Effector memory CD8-positive, alpha-beta T cell (primary cell): ENCODE results near the gene GLTPD2.
A peak's percentile ranks its signal among the peaks of the same experiment; 100 is the strongest.
"Not testable (repeated sequence)": the region's sequence is repeated elsewhere in the genome, so short reads cannot be mapped to it uniquely, and the experiment has no call there.

ENCODE experiments used
- ATAC-seq: fragments of 150-1000 bp; cut with Tn5 transposase; replicated peaks from 2 replicates; pipeline ENCODE4 v1.10.0; 2021; ENCODE audit warnings: mild to moderate bottlenecking, moderate library complexity
- DNase-seq, 3 experiments: peaks; one replicate each; pipeline ENCODE4 v3.0.0; 2021
- H3K27ac Mint-ChIP-seq, 2 donors: one replicate each; pipeline ENCODE4 v1.8.0; 2022; ENCODE audit warnings: mild to moderate bottlenecking in 2 of 2, mixed read lengths in 2 of 2, moderate library complexity in 2 of 2
- H3K27me3 Mint-ChIP-seq, 2 donors: one replicate each; pipeline ENCODE4 v1.8.0; 2022; ENCODE audit warnings: mixed read lengths in 2 of 2
- H3K36me3 Mint-ChIP-seq: one replicate; pipeline ENCODE4 v1.8.0; 2022; ENCODE audit warnings: mild to moderate bottlenecking, moderate library complexity, mixed read lengths; ENCODE audit not compliant: insufficient read depth
- H3K4me1 Mint-ChIP-seq, 2 donors: one replicate each; pipeline ENCODE4 v1.8.0; 2022; ENCODE audit warnings: low read depth in 2 of 2, mixed read lengths in 2 of 2
- H3K4me3 Mint-ChIP-seq, 2 donors: one replicate each; pipeline ENCODE4 v1.8.0; 2022; ENCODE audit warnings: mild to moderate bottlenecking in 2 of 2, mixed read lengths in 2 of 2, moderate library complexity in 2 of 2
- H3K9me3 Mint-ChIP-seq, 2 donors: one replicate each; pipeline ENCODE4 v1.8.0; 2022; ENCODE audit warnings: mixed read lengths in 2 of 2

GLTPD2 gene

DNA sequence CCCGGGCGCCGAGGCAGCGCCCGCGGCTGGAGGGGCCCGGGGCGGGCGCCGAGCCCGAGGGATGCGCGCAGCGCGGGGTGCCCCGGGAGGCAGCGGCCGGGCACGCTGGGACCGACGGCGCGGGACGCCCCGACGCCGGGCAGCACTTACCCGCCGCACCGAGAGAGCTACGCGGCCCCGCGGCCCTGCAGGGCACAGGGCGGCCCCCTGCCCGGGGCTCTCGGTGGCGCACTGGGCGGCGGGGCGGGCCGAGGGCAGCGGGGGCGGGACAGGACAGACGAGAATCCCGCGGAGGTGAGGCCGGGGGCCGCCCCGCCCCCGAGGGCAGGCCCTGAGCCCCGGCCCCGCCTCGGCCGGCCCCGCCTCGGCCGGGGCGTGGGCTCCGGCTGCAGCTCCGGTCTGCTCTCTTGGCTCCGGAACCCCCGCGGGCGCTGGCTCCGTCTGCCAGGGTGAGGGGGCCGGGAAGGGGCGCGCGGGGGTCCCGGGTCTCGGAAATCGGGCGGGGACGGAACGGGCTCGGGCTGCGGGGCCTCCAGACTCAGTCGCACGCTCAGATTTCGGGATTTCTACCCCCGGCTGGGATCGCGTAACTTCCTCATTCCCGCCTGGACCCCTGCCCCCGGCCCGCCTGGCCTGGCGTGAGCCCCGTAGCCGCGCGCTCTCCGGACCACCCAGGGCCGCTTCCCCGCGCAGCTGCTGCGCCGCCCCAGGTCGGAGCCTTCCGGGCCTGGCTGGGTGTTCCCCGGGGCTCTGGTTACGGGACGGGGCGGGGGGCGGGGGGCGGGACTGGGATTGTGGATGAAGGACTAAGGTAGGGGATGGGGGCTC, 18.2 kb downstream of the GLTPD2 start, which contains the start of gene PLD2:
PLD2 (plus strand) TSS at position 376 of the 828 bp plus-strand sequence. CDS start 621 bp downstream, outside the sequence.
- peaks cover 2% of the 10 kb centered on the region for H3K36me3 Mint-ChIP-seq

DNA sequence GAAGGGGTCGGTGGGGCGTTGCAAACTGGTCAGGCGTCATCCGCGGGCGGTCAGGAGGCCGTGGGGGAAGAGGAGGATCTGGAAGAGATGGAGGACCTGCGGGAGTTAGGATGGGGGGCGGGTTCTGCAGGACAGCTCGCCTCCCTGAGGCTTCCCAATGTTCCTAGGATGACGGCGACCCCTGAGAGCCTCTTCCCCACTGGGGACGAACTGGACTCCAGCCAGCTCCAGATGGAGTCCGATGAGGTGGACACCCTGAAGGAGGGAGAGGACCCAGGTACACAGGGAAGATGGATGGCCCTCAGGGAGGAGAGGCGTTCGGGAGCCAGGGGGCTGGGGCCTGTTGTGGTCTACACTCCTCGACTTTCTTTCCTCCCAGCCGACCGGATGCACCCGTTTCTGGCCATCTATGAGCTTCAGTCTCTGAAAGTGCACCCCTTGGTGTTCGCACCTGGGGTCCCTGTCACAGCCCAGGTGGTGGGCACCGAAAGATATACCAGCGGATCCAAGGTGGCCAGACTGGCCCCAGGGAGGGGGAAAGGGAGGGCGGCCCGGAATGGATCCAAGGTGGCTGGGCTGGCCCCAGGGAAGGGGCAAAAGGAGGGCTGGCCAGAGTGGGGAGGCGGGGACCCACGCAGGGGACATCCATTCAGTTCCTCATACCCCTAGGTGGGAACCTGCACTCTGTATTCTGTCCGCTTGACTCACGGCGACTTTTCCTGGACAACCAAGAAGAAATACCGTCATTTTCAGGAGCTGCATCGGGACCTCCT, 19.0 kb downstream of the GLTPD2 start:
- H3K27me3 Mint-ChIP-seq = no peaks in the 10 kb centered on the region
- ATAC-seq = no peak
- peak overlapping the region; percentile 75 to 76 for H3K4me3 Mint-ChIP-seq
- peak overlapping the region; percentile 29 to 88 for H3K27ac Mint-ChIP-seq
- no peak for DNase-seq
- H3K36me3 Mint-ChIP-seq = peaks cover 2% of the 10 kb centered on the region
- H3K9me3 Mint-ChIP-seq = no peaks in the 10 kb centered on the region
- peaks cover 9 to 10% of the 10 kb centered on the region in 2 donors for H3K4me1 Mint-ChIP-seq

More for the DNA sequence above, 18.2 kb downstream of the GLTPD2 start, which contains the start of gene PLD2:
- H3K4me3 Mint-ChIP-seq = peak within 1 kb of the TSS; percentile 76
- DNase-seq (peak; percentile 77 to 80 (median 80)), ATAC-seq (peak; percentile 98)
- peaks cover 9 to 10% of the 10 kb centered on the region in 2 donors for H3K4me1 Mint-ChIP-seq
- H3K27me3 Mint-ChIP-seq = no peaks in the 10 kb centered on the region
- H3K27ac Mint-ChIP-seq = peak within 1 kb of the TSS; percentile 25 to 29
- no peaks in the 10 kb centered on the region for H3K9me3 Mint-ChIP-seq

DNA sequence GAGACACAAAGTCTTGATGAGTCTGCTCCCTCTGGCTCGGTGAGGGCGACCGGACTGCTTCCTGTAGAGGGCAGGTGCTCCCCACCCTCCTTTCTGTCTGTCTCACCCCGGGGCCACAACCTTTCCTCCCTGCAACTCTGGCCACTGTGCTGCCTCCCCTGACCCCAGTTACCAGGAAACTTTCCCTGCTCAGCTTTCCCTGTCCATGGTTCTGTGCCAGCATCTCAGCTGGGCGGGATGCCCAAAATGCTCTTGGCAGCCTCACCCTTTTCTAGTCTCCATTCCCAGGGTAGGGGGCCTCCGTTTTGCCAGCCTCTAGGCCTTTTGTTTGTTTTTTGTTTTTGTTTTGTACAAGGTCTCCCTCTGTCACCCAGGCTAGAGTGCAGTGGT, 19.6 kb downstream of the GLTPD2 start:
- Mint-ChIP-seq H3K27ac (peak overlapping the region in 1 of 2 donors; percentile 88), H3K4me1 (peaks cover 9 to 10% of the 10 kb centered on the region in 2 donors), H3K9me3 (no peaks in the 10 kb centered on the region), H3K27me3 (no peaks in the 10 kb centered on the region), H3K36me3 (peaks cover 2% of the 10 kb centered on the region), H3K4me3 (peak overlapping the region; percentile 75 to 76)
- ATAC-seq = no peak
- DNase-seq = no peak

DNA sequence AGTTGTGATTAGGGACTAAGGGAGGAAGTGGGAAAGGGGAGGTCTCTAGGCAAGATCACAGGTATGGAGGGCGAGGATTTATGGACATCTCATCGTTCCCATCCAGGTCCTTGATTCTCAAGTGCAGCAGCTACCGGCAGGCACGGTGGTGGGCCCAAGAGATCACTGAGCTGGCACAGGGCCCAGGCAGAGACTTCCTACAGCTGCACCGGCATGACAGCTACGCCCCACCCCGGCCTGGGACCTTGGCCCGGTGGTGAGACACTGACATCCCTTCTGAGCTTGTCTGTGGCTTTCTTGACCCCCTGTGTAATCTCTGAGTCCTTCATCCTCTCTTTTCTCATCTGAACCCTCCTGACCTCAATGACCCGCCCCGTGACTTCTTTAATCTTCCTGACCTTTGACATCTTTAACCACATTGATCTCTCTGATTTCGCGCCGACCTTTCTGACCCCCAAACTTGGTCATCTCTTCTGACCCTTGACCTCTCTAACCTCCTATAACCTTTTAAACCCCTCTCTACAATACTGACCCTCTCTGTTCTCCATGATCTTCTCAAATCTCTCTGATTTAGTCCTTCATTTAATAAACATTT, 22.0 kb downstream of the GLTPD2 start:
- H3K4me1 Mint-ChIP-seq = peaks cover 9 to 10% of the 10 kb centered on the region in 2 donors
- DNase-seq (no peak), ATAC-seq (no peak)
- H3K9me3 Mint-ChIP-seq = no peaks in the 10 kb centered on the region
- H3K27ac Mint-ChIP-seq = no peak overlapping the region
- H3K4me3 Mint-ChIP-seq = no peak overlapping the region
- H3K36me3 Mint-ChIP-seq = peaks cover 7% of the 10 kb centered on the region
- no peaks in the 10 kb centered on the region for H3K27me3 Mint-ChIP-seq

DNA sequence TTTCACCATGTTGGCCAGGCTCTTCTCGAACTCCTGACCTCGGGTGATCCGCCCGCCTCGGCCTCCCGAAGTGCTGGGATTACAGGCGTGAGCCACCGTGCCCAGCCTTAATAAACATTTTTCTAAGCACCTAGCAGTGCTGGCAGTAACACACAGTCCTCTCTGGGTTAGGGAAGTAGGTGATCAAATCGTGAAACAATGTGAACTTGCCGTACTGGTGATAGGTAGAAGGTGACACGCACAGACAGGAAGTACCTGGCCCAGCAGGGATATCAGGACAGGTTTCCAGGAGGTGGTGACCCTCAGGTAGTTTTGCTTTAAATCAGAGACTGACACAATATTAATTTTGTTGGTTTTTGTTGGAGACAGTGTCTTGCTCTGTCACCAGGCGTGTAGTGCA, 22.7 kb downstream of the GLTPD2 start:
- Mint-ChIP-seq H3K4me3 (no peak overlapping the region), H3K27ac (no peak overlapping the region), H3K4me1 (peaks cover 5 to 10% of the 10 kb centered on the region in 2 donors), H3K9me3 (no peaks in the 10 kb centered on the region), H3K36me3 (peaks cover 7% of the 10 kb centered on the region), H3K27me3 (no peaks in the 10 kb centered on the region)
- DNase-seq = no peak
- ATAC-seq = no peak

DNA sequence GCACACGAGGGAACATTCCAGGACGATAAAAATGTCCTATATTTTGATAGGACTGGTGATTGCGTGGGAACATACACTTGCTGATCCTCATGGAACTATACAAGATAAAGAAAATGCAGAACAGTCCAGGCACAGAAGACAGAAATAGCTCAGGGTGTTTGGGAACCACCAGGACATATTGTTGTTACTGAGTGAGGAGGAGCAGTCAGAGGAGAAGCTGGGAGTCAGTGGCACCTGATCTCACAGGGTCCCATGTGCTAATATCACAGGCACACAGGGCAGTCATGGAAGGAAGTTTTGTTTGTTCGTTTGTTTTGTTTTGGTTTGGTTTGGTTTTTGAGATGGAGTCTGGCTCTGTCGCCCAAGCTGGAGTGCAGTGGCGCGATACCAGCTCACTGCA, 23.9 kb downstream of the GLTPD2 start:
- Mint-ChIP-seq H3K4me1 (peaks cover 4 to 7% of the 10 kb centered on the region in 2 donors), H3K4me3 (no peak overlapping the region), H3K27ac (peak overlapping the region in 1 of 2 donors; percentile 17), H3K27me3 (no peaks in the 10 kb centered on the region), H3K9me3 (no peaks in the 10 kb centered on the region), H3K36me3 (peaks cover 7% of the 10 kb centered on the region)
- no peak for ATAC-seq
- DNase-seq = no peak

DNA sequence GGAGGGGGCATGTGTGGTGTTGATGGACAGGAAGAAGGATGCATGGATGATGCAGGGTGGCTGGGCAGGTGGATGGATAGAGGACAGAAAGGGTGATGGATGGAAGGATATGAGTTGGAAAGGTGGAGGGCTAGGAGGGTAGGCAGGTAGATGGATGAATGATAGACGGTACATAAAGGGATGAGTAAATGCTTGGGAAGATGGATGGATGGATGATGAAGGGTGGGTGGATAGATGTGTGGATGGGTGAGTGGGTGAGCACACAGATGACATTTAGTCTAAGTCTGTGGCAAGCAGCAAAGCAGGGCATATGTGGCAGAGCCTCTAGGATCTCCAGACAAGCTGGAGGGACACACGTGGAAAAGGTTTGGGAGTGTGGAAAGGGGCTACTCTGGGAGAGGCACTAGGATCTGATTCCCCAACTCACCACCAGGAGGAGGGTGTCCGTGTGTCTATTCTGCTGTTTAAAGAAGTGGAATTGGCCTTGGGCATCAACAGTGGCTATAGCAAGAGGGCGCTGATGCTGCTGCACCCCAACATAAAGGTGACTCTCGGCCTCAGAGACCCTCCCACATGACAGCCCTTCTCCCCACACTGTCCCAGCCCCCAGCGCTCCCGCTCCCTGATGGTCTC, 26.4 kb downstream of the GLTPD2 start:
- H3K36me3 Mint-ChIP-seq = peaks cover 7% of the 10 kb centered on the region
- no peaks in the 10 kb centered on the region for H3K9me3 Mint-ChIP-seq
- ATAC-seq (no peak), DNase-seq (no peak)
- no peaks in the 10 kb centered on the region for H3K4me1 Mint-ChIP-seq
- H3K27me3 Mint-ChIP-seq = no peaks in the 10 kb centered on the region
- no peak overlapping the region for H3K4me3 Mint-ChIP-seq
- no peak overlapping the region for H3K27ac Mint-ChIP-seq

DNA sequence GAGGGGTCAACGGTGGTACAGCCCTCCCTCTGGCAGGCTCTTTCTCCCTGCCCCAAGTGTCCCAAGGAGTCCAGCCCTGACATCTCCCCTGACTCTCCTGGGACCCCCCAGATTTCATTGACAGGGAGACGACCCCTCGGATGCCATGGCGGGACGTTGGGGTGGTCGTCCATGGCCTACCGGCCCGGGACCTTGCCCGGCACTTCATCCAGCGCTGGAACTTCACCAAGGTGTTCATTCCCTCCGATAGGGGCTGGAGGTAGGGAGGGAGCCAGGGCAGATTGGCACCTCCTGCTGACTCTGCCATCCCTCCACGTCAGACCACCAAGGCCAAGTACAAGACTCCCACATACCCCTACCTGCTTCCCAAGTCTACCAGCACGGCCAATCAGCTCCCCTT, 28.1 kb downstream of the GLTPD2 start:
- Mint-ChIP-seq H3K27me3 (no peaks in the 10 kb centered on the region), H3K4me1 (no peaks in the 10 kb centered on the region), H3K9me3 (no peaks in the 10 kb centered on the region), H3K36me3 (peaks cover 4% of the 10 kb centered on the region), H3K4me3 (no peak overlapping the region), H3K27ac (peak overlapping the region in 1 of 2 donors; percentile 44)
- no peak for ATAC-seq
- DNase-seq = no peak

DNA sequence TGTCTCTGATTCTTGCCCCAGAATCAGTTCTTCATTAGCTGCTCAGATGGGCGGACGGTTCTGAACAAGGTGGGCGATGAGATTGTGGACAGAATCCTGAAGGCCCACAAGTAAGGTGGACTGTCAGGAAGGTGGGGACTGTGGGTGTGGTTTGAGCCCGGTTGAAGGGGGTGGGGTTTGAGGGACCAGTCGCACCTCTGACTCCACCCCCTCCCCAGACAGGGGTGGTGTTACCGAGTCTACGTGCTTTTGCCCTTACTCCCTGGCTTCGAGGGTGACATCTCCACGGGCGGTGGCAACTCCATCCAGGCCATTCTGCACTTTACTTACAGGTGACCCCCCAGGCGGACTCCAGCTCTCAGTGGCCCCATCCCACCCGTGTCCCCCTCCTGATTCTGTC, 29.5 kb downstream of the GLTPD2 start:
- ATAC-seq (no peak), DNase-seq (no peak)
- Mint-ChIP-seq H3K36me3 (peaks cover 4% of the 10 kb centered on the region), H3K4me1 (no peaks in the 10 kb centered on the region), H3K4me3 (no peak overlapping the region), H3K9me3 (no peaks in the 10 kb centered on the region), H3K27ac (no peak overlapping the region), H3K27me3 (no peaks in the 10 kb centered on the region)

DNA sequence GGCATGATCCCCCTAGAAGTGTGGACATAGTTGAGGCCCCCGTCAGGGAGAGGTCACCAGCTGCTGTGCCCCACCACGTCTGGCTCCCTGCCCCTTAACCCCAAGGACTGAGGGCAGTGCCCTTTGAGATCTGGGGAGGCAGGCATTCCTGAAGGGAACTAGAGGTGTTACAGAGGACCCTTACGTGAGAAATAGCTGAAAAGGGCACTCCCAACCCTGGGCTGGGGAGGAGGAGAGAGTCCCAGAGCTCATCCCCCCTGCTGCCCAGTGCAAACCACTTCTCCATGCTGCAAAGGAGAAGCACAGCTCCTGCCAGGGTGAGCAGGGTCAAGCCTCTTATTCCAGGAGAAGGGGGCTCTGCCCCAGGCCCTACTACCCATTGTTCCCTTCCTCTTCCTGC, 34.1 kb downstream of the GLTPD2 start:
- no peak overlapping the region for H3K4me3 Mint-ChIP-seq
- ATAC-seq (no peak), DNase-seq (no peak)
- no peaks in the 10 kb centered on the region for H3K27me3 Mint-ChIP-seq
- H3K9me3 Mint-ChIP-seq = no peaks in the 10 kb centered on the region
- H3K36me3 Mint-ChIP-seq = no peaks in the 10 kb centered on the region
- H3K27ac Mint-ChIP-seq = peak overlapping the region in 1 of 2 donors; percentile 55
- no peaks in the 10 kb centered on the region for H3K4me1 Mint-ChIP-seq

DNA sequence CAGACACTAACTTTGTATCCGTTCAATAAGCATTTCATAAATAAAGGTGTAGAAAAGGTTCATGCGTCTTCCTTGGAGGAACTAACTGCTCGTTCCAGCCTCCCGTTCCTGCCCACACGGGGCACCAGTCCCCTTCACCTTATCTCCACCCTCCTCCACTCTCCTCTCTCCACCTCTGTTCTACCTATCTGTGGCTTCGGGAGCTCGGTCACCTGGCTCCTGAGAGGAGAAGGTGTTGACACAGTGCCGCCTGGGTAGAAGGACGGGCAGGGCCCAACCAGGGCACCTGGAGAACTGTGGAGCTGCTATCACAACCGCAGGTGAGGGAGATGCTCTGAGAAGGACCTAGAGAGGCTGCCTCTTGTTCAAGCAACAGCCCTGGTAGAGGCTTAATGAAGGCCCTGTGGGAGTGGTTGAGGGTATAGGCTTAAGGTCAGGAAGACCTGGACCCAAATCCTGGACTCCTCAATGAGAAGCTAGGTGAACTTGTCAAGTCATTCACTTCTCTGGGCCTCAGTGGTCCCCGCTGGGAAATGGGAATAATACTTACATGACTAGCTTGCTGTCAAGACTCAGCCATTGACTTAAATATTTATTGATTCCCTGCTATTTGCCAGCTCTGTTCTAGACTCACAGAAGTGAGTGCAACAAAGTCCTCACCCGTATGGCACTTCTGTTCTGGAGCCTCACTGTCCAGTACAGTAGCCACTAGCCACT, 34.8 kb downstream of the GLTPD2 start:
- H3K4me3 Mint-ChIP-seq = no peak overlapping the region
- no peaks in the 10 kb centered on the region for H3K4me1 Mint-ChIP-seq
- H3K27me3 Mint-ChIP-seq = peaks cover 0 to under 1% of the 10 kb centered on the region in 2 donors
- peak overlapping the region in 1 of 2 donors; percentile 55 for H3K27ac Mint-ChIP-seq
- no peaks in the 10 kb centered on the region for H3K9me3 Mint-ChIP-seq
- no peaks in the 10 kb centered on the region for H3K36me3 Mint-ChIP-seq
- ATAC-seq = no peak
- no peak for DNase-seq

DNA sequence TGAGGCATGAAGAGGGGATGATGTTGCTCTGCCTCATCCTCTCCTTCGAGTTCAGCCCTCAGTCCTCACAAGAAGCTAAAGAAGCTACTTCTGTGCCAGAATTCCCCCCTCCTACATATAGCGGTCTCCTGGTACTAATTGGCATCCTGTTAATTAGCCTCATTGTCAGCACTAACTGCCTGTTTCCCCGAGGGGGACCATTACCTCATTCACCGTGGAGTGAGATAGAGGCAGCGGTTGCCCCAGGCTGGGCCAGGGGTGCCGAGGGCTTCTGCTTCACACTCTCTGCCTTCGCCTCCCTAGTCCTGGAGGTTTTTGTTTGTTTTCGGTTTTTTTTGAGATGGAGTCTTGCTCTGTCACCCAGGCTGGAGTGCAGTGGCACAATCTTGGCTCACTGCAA, 38.6 kb downstream of the GLTPD2 start:
- DNase-seq = no peak
- peaks cover 3% of the 10 kb centered on the region for H3K36me3 Mint-ChIP-seq
- H3K4me1 Mint-ChIP-seq = no peaks in the 10 kb centered on the region
- no peak for ATAC-seq
- H3K4me3 Mint-ChIP-seq = no peak overlapping the region
- no peaks in the 10 kb centered on the region for H3K9me3 Mint-ChIP-seq
- peaks cover 0 to 6% of the 10 kb centered on the region in 2 donors for H3K27me3 Mint-ChIP-seq
- no peak overlapping the region for H3K27ac Mint-ChIP-seq

DNA sequence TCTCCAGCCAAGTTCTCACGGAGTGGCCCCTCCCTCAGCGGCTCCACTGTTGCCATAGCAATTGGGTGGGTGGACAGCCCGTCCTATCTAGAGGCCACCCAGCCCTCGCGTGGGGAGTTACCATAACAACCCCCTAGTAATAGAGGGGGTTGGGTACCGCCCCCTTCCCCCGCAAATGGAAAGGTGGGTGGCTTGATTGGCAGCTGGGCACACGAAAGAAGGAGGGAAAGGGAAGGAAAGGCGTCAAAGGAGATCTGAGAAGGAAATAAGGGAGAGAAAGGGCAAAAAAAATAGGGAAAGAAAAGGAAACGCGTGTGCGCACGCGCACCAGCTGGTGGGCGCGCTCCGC, 44.0 kb downstream of the GLTPD2 start:
- peaks cover 29 to 30% of the 10 kb centered on the region in 2 donors for H3K4me1 Mint-ChIP-seq
- DNase-seq, H3K9me3 Mint-ChIP-seq, H3K27me3 Mint-ChIP-seq: not testable (repeated sequence)
- H3K4me3 Mint-ChIP-seq = peak overlapping the region; percentile 87 to 93
- peak overlapping the region; percentile 83 to 87 for H3K27ac Mint-ChIP-seq
- ATAC-seq = peak; percentile 19
- peaks cover 13% of the 10 kb centered on the region for H3K36me3 Mint-ChIP-seq
